ENCODE results near the gene PLA2G2E.

DNA sequence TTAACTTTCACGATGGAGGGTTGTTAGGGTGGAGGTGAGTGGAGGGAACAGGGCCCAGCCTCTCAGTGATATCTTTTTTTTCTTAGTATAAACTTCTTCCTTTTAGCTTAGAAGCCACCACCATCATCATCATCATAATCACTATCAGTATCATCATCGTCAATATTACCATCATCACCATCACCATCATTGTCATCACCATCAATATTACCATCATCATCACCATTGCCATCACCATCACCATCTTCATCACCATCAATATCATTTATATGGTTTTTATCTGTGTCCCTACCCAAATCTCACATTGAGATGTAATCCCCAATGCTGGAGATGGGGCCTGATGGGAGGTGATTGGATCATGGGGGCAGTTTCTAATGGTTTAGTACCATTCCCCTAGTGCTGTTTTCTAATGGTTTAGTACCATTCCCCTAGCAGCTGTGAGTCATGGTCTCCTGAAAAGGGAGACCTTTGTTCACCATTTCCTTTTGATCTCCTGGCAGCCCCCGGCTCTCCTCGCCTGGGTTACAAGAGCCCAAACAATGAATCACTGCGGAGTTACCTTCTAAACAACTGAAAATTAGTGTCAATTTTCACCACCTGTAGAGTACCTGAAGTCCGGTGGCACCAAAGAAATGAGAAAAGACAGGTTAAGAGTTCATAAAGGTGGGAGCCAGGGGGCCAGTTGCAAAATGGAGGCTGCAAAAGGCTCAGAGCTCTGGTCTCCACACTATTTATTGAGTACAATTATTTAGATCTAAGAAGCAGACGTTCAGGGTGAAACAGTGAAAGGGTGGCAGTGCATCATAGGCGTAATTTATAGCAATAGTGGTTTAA, 3.1 kb upstream of the PLA2G2E start:
- TF ChIP-seq CTCF (IDR thresholded peaks at IDR 0.05): no peak
- TF ChIP-seq POLR2A (IDR thresholded peaks at IDR 0.05): no peak

Measured in Peyer's patch (tissue), 4 donors.